Vagina (tissue), 2 donors: ENCODE measurements around the gene RPL13A. TPM values are rescaled to one million over a fixed set of nuclear protein-coding genes. Genes with fewer than 3 reads are reported as not detected.
A peak's percentile ranks its signal among the peaks of the same experiment; 100 is the strongest.

Source experiments
- DNase-seq, 2 donors: peaks; one replicate each; pipeline ENCODE4 v3.0.0-alpha.2; 2017; ENCODE audit errors: extremely low spot score in 2 of 2
- H3K27ac ChIP-seq: fragments of 200-600 bp; sonication (generic); one replicate; pipeline ENCODE4 v1.5.1; 2019
- H3K27me3 ChIP-seq: fragments of 200-600 bp; sonication (generic); one replicate; pipeline ENCODE4 v1.5.1; 2019
- H3K36me3 ChIP-seq, 2 donors: fragments of 200-600 bp; sonication (generic); one replicate each; pipeline ENCODE4 v1.5.1; 2017 to 2019
- H3K4me1 ChIP-seq: fragments of 200-600 bp; sonication (generic); one replicate; pipeline ENCODE4 v1.5.1; 2019
- H3K4me3 ChIP-seq, 2 donors: fragments of 200-600 bp; sonication (generic); 1 replicate in 1 of 2; 2 replicates in 1 of 2; pipeline ENCODE4 v1.5.1; 2016 to 2019
- H3K9me3 ChIP-seq: fragments of 200-600 bp; sonication (generic); one replicate; pipeline ENCODE4 v1.5.1; 2019
- CTCF ChIP-seq, 3 experiments: fragments of 450-650 bp in 2 of 3; fragments of 200-600 bp in 1 of 3; sonication (generic) in 1 of 3; IDR thresholded peaks; one replicate each; pipeline ENCODE4 v1.5.1; 2017 to 2019; ENCODE audit warnings: antibody characterized with exemption in 3 of 3, mild to moderate bottlenecking in 2 of 3, moderate library complexity in 2 of 3
- POLR2A ChIP-seq, 2 donors: fragments of 450-650 bp; IDR thresholded peaks; one replicate each; pipeline ENCODE4 v1.6.1; 2017; ENCODE audit warnings: antibody characterized with exemption in 2 of 2, mild to moderate bottlenecking in 2 of 2, moderate library complexity in 2 of 2
- POLR2AphosphoS5 ChIP-seq, 2 donors: sonication (generic); formaldehyde crosslinking; IDR thresholded peaks; one replicate each; pipeline ENCODE4 v1.9.0; 2017; ENCODE audit warnings: antibody characterized with exemption in 2 of 2, mild to moderate bottlenecking in 2 of 2, low read depth in 1 of 2; ENCODE audit not compliant: insufficient read depth in 1 of 2
- intact Hi-C: fragments of 100-400 bp; cut with DNase I; formaldehyde crosslinking; loops from one replicate; pipeline ENCODE4 v1.15.1; 2023
- total RNA-seq: library from RNA; depleted of rRNA; stranded (reverse); fragments of >200 nt; gene quantifications from one replicate; pipeline ENCODE4 v1.2.3, GENCODE V29; 2016

The RPL13A gene
- total RNA-seq, 1 donor from 2014 or later: 3,900 TPM

- peaks cover 45% of the 10 kb centered on the region for H3K4me1 ChIP-seq
- peak overlapping the region; percentile 93 for H3K27ac ChIP-seq
- TF ChIP-seq POLR2AphosphoS5 (IDR thresholded peaks at IDR 0.05; ENCODE audit: insufficient read depth in 1 of 2, low read depth in 1 of 2) (peak in 1 of 2 donors; percentile 11), CTCF (IDR thresholded peaks at IDR 0.05) (no peak)
- peak overlapping the region; percentile 52 to 83 for H3K4me3 ChIP-seq
- H3K9me3 ChIP-seq: no peaks in the 10 kb centered on the region
- H3K36me3 ChIP-seq: peaks cover 3 to 39% of the 10 kb centered on the region in 2 donors
- intact Hi-C loops: loop anchor here (10.0 kb wide), 1 partner anchor 168 kb away; the partner anchor contains the start of genes BCL2L12 and IRF3
- peak in 1 of 2 donors; percentile 90 for DNase-seq
- no peaks in the 10 kb centered on the region for H3K27me3 ChIP-seq
Measured at GRCh38 chr19:49497047-49497788, 9.8 kb downstream of the RPL13A start.

GRCh38 chr19:49497789-49498103 is 10.3 kb downstream of the RPL13A start:
- no peak for DNase-seq
- Histone ChIP-seq H3K27ac (peak overlapping the region; percentile 93), H3K9me3 (no peaks in the 10 kb centered on the region), H3K27me3 (no peaks in the 10 kb centered on the region), H3K4me1 (peaks cover 45% of the 10 kb centered on the region), H3K4me3 (peak overlapping the region in 1 of 2 donors; percentile 52), H3K36me3 (peaks cover 3 to 34% of the 10 kb centered on the region in 2 donors)
- intact Hi-C loops: loop anchor here (10.0 kb wide), 1 partner anchor 167 kb away; the partner anchor contains the start of genes BCL2L12 and IRF3
- no peak for TF ChIP-seq POLR2A (IDR thresholded peaks at IDR 0.05)
- no peak for TF ChIP-seq CTCF (IDR thresholded peaks at IDR 0.05)
- no peak for TF ChIP-seq POLR2AphosphoS5 (IDR thresholded peaks at IDR 0.05; ENCODE audit: insufficient read depth in 1 of 2, low read depth in 1 of 2)

GRCh38 chr19:49498475-49498874 is 11.1 kb downstream of the RPL13A start:
- H3K4me1 ChIP-seq: peaks cover 50% of the 10 kb centered on the region
- intact Hi-C loops: loop anchor here (10.0 kb wide), 1 partner anchor 166 kb away; the partner anchor contains the start of genes BCL2L12 and IRF3
- peak overlapping the region; percentile 93 for H3K27ac ChIP-seq
- H3K27me3 ChIP-seq: no peaks in the 10 kb centered on the region
- TF ChIP-seq POLR2AphosphoS5 (IDR thresholded peaks at IDR 0.05; ENCODE audit: insufficient read depth in 1 of 2, low read depth in 1 of 2) (no peak), CTCF (IDR thresholded peaks at IDR 0.05) (no peak), POLR2A (IDR thresholded peaks at IDR 0.05) (no peak)
- peaks cover 3 to 30% of the 10 kb centered on the region in 2 donors for H3K36me3 ChIP-seq
- no peak overlapping the region for H3K4me3 ChIP-seq
- no peaks in the 10 kb centered on the region for H3K9me3 ChIP-seq
- peak in 1 of 2 donors; percentile 80 for DNase-seq

GRCh38 chr19:49499030-49499670 is 11.7 kb downstream of the RPL13A start:
- Histone ChIP-seq H3K27me3 (no peaks in the 10 kb centered on the region), H3K36me3 (peaks cover 3 to 30% of the 10 kb centered on the region in 2 donors), H3K4me1 (peaks cover 53% of the 10 kb centered on the region), H3K27ac (peak overlapping the region; percentile 93), H3K4me3 (peak overlapping the region; percentile 35 to 36), H3K9me3 (no peaks in the 10 kb centered on the region)
- TF ChIP-seq POLR2A (IDR thresholded peaks at IDR 0.05): no peak
- TF ChIP-seq POLR2AphosphoS5 (IDR thresholded peaks at IDR 0.05; ENCODE audit: insufficient read depth in 1 of 2, low read depth in 1 of 2): no peak
- TF ChIP-seq CTCF (IDR thresholded peaks at IDR 0.05): no peak
- DNase-seq: peak in 1 of 2 donors; percentile 86
- intact Hi-C loops: loop anchor here (10.0 kb wide), 1 partner anchor 166 kb away; the partner anchor contains the start of genes BCL2L12 and IRF3
